Right kidney (tissue), 1 donor: ENCODE measurements around the gene DPH7.
A peak's percentile ranks its signal among the peaks of the same experiment; 100 is the strongest.
"Not testable (repeated sequence)": the region's sequence is repeated elsewhere in the genome, so short reads cannot be mapped to it uniquely, and the experiment has no call there.

Experiments used
- DNase-seq: peaks from one replicate; pipeline ENCODE4 v3.0.0-alpha.2; 2016

Gene DPH7

GRCh38 chr9:137607141-137607857 lies 28.6 kb upstream of the DPH7 start:
- peak; percentile 35 for DNase-seq

- DNase-seq, result no peak
Measured at GRCh38 chr9:137606734-137607138, 28.0 kb upstream of the DPH7 start.

- DNase-seq, result no peak
Measured at GRCh38 chr9:137606005-137606621, 27.4 kb upstream of the DPH7 start.

- peak; percentile 89 for DNase-seq
Measured at GRCh38 chr9:137605121-137606004, 26.6 kb upstream of the DPH7 start, which contains the start of gene ARRDC1. TSS of gene ARRDC1 (plus strand) at chr9:137605686. CDS start at chr9:137605718, 32 bp downstream.

- DNase-seq, result peak; percentile 34
Measured at GRCh38 chr9:137604345-137605086, 25.8 kb upstream of the DPH7 start.

GRCh38 chr9:137603879-137604278 lies 25.2 kb upstream of the DPH7 start:
- no peak for DNase-seq

- DNase-seq, result no peak
Measured at GRCh38 chr9:137602661-137603060, 23.9 kb upstream of the DPH7 start.

- DNase-seq, result no peak
Measured at GRCh38 chr9:137598943-137599342, 20.2 kb upstream of the DPH7 start.

- DNase-seq, result not testable (repeated sequence)
Measured at GRCh38 chr9:137596577-137596976, 17.9 kb upstream of the DPH7 start.

- no peak for DNase-seq
Measured at GRCh38 chr9:137593176-137593575, 14.5 kb upstream of the DPH7 start.

GRCh38 chr9:137592767-137593166 lies 14.0 kb upstream of the DPH7 start:
- DNase-seq, result no peak

- DNase-seq, result peak; percentile 89
Measured at GRCh38 chr9:137590469-137591383, 12.0 kb upstream of the DPH7 start, which contains the start of gene ZMYND19. TSS of gene ZMYND19 (minus strand) at chr9:137590512. CDS start at chr9:137590263, 249 bp downstream.

GRCh38 chr9:137590123-137590468 lies 11.4 kb upstream of the DPH7 start:
- no peak for DNase-seq

- DNase-seq, result peak; percentile 50
Measured at GRCh38 chr9:137589441-137590122, 10.9 kb upstream of the DPH7 start.

GRCh38 chr9:137588891-137589290 lies 10.2 kb upstream of the DPH7 start:
- no peak for DNase-seq

- no peak for DNase-seq
Measured at GRCh38 chr9:137588311-137588710, 9.6 kb upstream of the DPH7 start.

GRCh38 chr9:137586854-137587253 lies 8.1 kb upstream of the DPH7 start:
- DNase-seq, result no peak

GRCh38 chr9:137583957-137584356 lies 5.2 kb upstream of the DPH7 start:
- no peak for DNase-seq

GRCh38 chr9:137583347-137583746 lies 4.6 kb upstream of the DPH7 start:
- no peak for DNase-seq

- no peak for DNase-seq
Measured at GRCh38 chr9:137582286-137582860, 3.6 kb upstream of the DPH7 start.
